HCT116 (cell line): Measurements from ENCODE around the gene MPI. TPM values are rescaled to one million over a fixed set of nuclear protein-coding genes. Genes with fewer than 3 reads are reported as not detected.
A peak's percentile ranks its signal among the peaks of the same experiment; 100 is the strongest.

Source experiments
- ATAC-seq: fragments of 200-7000 bp; cut with Tn5 transposase; 2 replicates; pipeline ENCODE4 v1.9.1; 2020; ENCODE audit warnings: mild to moderate bottlenecking, moderate library complexity
- BruUV-seq: library from RNA; stranded (reverse); fragments of 400-500 nt; replicated peaks from 2 replicates; lab custom pipeline; 2021; lab: Mats Ljungman, UMichigan
- CTCF ChIA-PET: fragments of 300-600 bp; sonication (Branson Sonifier 250); formaldehyde crosslinking; loops from one replicate; lab custom pipeline; 2021; ENCODE audit warnings: antibody characterized with exemption; lab: Charles Lee
- POLR2A ChIA-PET: fragments of 300-600, 350-600 bp; sonication (Branson Sonifier 250); formaldehyde crosslinking; loops from one replicate; lab custom pipeline; 2021; ENCODE audit warnings: antibody characterized with exemption; lab: Charles Lee
- RAD21 ChIA-PET, 2 experiments: fragments of 300-600 bp; sonication (Branson Sonifier 250); formaldehyde crosslinking; loops; one replicate each; lab custom pipeline; 2023; ENCODE audit warnings: low total read pairs in 2 of 2; ENCODE audit not compliant: uncharacterized antibody in 2 of 2, unreplicated experiment in 2 of 2, low non-redundant PET in 1 of 2; lab: Charles Lee
- DNase-seq: peaks from one replicate; pipeline ENCODE4 v3.0.0-alpha.2; 2010; ENCODE audit warnings: low read depth, low spot score
- H2AFZ ChIP-seq: fragments of 200-600 bp; shearing (Covaris generic), sonication (generic); 2 replicates; pipeline ENCODE4 v1.6.1; 2017; ENCODE audit warnings: low read depth, mixed run types, mixed read lengths, antibody characterized with exemption, low read length; ENCODE audit not compliant: poor library complexity, severe bottlenecking
- H3K27ac ChIP-seq: 2 replicates; pipeline ENCODE4 v1.5.1; 2012; ENCODE audit warnings: low read depth, low read length
- H3K27me3 ChIP-seq: fragments of 200-600 bp; sonication (generic); 2 replicates; pipeline ENCODE4 v1.6.1; 2016; ENCODE audit warnings: mixed run types, low read length, mixed read lengths; ENCODE audit not compliant: insufficient read depth
- H3K36me3 ChIP-seq, 2 experiments: fragments of 200-500 bp in 1 of 2; fragments of 200-600 bp in 1 of 2; sonication (Bioruptor generic) in 1 of 2; sonication (generic) in 1 of 2; 2 replicates each; pipeline versions ENCODE4 v1.5.1 to v1.6.1; 2014 to 2016; ENCODE audit warnings: low read length in 2 of 2, inconsistent platforms in 1 of 2, mixed read lengths in 1 of 2, mixed run types in 1 of 2; ENCODE audit not compliant: insufficient read depth in 2 of 2, control insufficient read depth in 1 of 2
- H3K4me1 ChIP-seq, 2 experiments: fragments of 200-600 bp in 1 of 2; sonication (generic) in 1 of 2; 2 replicates each; pipeline versions ENCODE4 v1.5.1 to v1.6.1; 2012 to 2017; ENCODE audit warnings: low read length in 2 of 2, inconsistent platforms in 1 of 2, mild to moderate bottlenecking in 1 of 2, mixed read lengths in 1 of 2, mixed run types in 1 of 2, moderate library complexity in 1 of 2; ENCODE audit not compliant: insufficient read depth in 2 of 2, control insufficient read depth in 1 of 2
- H3K4me2 ChIP-seq: fragments of 200-600 bp; sonication (generic); 2 replicates; pipeline ENCODE4 v1.6.1; 2017; ENCODE audit warnings: mixed run types, low read length, mixed read lengths
- H3K4me3 ChIP-seq, 2 experiments: fragments of 200-600 bp in 1 of 2; sonication (generic) in 1 of 2; replicated peaks in 1 of 2; 2 replicates each; pipeline ENCODE4 v1.5.1; 2011 to 2016; ENCODE audit warnings: low read length in 2 of 2, control low read depth in 1 of 2, low read depth in 1 of 2, mild to moderate bottlenecking in 1 of 2, mixed read lengths in 1 of 2, mixed run types in 1 of 2
- H3K79me2 ChIP-seq: fragments of 200-600 bp; sonication (generic); 2 replicates; pipeline ENCODE4 v1.6.1; 2017; ENCODE audit warnings: mild to moderate bottlenecking, mixed run types, low read length, moderate library complexity, mixed read lengths; ENCODE audit not compliant: insufficient read depth
- H3K9ac ChIP-seq: fragments of 200-600 bp; sonication (generic); 2 replicates; pipeline ENCODE4 v1.6.1; 2016; ENCODE audit warnings: low read length, mixed read lengths
- H3K9me2 ChIP-seq: fragments of 200-600 bp; sonication (generic), shearing (Covaris generic); 2 replicates; pipeline ENCODE4 v1.6.1; 2017; ENCODE audit warnings: mixed run types, mild to moderate bottlenecking, moderate library complexity; ENCODE audit not compliant: insufficient read depth
- H3K9me3 ChIP-seq, 2 experiments: fragments of 200-500 bp in 1 of 2; fragments of 200-600 bp in 1 of 2; sonication (Bioruptor generic) in 1 of 2; sonication (generic) in 1 of 2; 2 replicates each; pipeline ENCODE4 v1.6.1; 2014 to 2017; ENCODE audit warnings: low read length in 2 of 2, mixed read lengths in 2 of 2, inconsistent platforms in 1 of 2, low read depth in 1 of 2, mild to moderate bottlenecking in 1 of 2, mixed run types in 1 of 2, moderate library complexity in 1 of 2; ENCODE audit not compliant: control insufficient read depth in 1 of 2, insufficient read depth in 1 of 2
- H4K20me1 ChIP-seq: fragments of 200-600 bp; sonication (generic), shearing (Covaris generic); 2 replicates; pipeline ENCODE4 v1.6.1; 2017; ENCODE audit warnings: mixed run types, mild to moderate bottlenecking, moderate library complexity; ENCODE audit not compliant: insufficient read depth
- ATF3 ChIP-seq: IDR thresholded peaks from 2 replicates; pipeline ENCODE4 v1.6.1; 2012
- CBX3 ChIP-seq: IDR thresholded peaks from 2 replicates; pipeline ENCODE4 v1.6.1; 2012; ENCODE audit warnings: low read depth
- CEBPB ChIP-seq: IDR thresholded peaks from 2 replicates; pipeline ENCODE4 v1.6.1; 2012; ENCODE audit warnings: low read depth
- CTCF ChIP-seq, 3 experiments: fragments of 200-600 bp in 1 of 3; sonication (generic) in 1 of 3; IDR thresholded peaks in 2 of 3; conservative IDR thresholded peaks in 1 of 3; 2 replicates each; pipeline ENCODE4 v1.5.1; 2012 to 2017; ENCODE audit warnings: low read depth in 2 of 3, low read length in 2 of 3, antibody characterized with exemption in 1 of 3, borderline replicate concordance in 1 of 3, control low read depth in 1 of 3, mild to moderate bottlenecking in 1 of 3, mixed read lengths in 1 of 3, mixed run types in 1 of 3, moderate library complexity in 1 of 3; ENCODE audit not compliant: insufficient read depth in 1 of 3
- EGR1 ChIP-seq: IDR thresholded peaks from 2 replicates; pipeline ENCODE4 v1.6.1; 2012; ENCODE audit warnings: low read depth
- ELF1 ChIP-seq: IDR thresholded peaks from 2 replicates; pipeline ENCODE4 v1.6.1; 2012; ENCODE audit warnings: low read depth, borderline replicate concordance
- EZH2phosphoT487 ChIP-seq: fragments of 200-600 bp; IDR thresholded peaks from 2 replicates; pipeline ENCODE4 v1.6.1; 2018; ENCODE audit warnings: antibody characterized with exemption, borderline replicate concordance
- FOSL1 ChIP-seq: IDR thresholded peaks from 2 replicates; pipeline ENCODE4 v1.6.1; 2012; ENCODE audit warnings: low read depth
- MAX ChIP-seq: IDR thresholded peaks from 2 replicates; pipeline ENCODE4 v1.6.1; 2012
- POLR2A ChIP-seq: IDR thresholded peaks from 2 replicates; pipeline ENCODE4 v1.7.0; 2011; ENCODE audit warnings: borderline replicate concordance; ENCODE audit not compliant: insufficient read depth, insufficient read length; ENCODE audit errors: extremely low read depth
- POLR2AphosphoS5 ChIP-seq: IDR thresholded peaks from 2 replicates; pipeline ENCODE4 v1.6.1; 2011; ENCODE audit warnings: mild to moderate bottlenecking, low read depth, low read length, moderate library complexity
- RAD21 ChIP-seq: IDR thresholded peaks from 2 replicates; pipeline ENCODE4 v1.6.1; 2012; ENCODE audit warnings: low read depth, mild to moderate bottlenecking
- SIN3A ChIP-seq: IDR thresholded peaks from 2 replicates; pipeline ENCODE4 v1.6.1; 2012; ENCODE audit warnings: low read depth
- SP1 ChIP-seq: IDR thresholded peaks from 2 replicates; pipeline ENCODE4 v1.6.1; 2012; ENCODE audit warnings: low read depth
- TCF7L2 ChIP-seq: IDR thresholded peaks from 2 replicates; pipeline ENCODE4 v1.7.0; 2011; ENCODE audit warnings: borderline replicate concordance, inconsistent platforms; ENCODE audit not compliant: insufficient read depth, insufficient read length; ENCODE audit errors: extremely low read depth
- ZFX ChIP-seq: fragments of 450-650 bp; IDR thresholded peaks from 2 replicates; pipeline ENCODE4 v1.6.1; 2017
- intact Hi-C: fragments of 100-400 bp; cut with micrococcal nuclease; formaldehyde crosslinking; loops from 2 replicates; pipeline ENCODE4 v1.10.0; 2022
- total RNA-seq: library from RNA; stranded (reverse); gene quantifications from one replicate; pipeline ENCODE4 v1.2.1, GENCODE V29; 2021; ENCODE audit not compliant: unreplicated experiment
- TF ChIP-seq, protein P1 (sequence below): IDR thresholded peaks from 2 replicates; pipeline ENCODE4 v1.6.1; 2012; ENCODE audit warnings: low read depth

Gene MPI
- total RNA-seq, 1 experiment from 2014 or later, result 49.7 TPM

DNA sequence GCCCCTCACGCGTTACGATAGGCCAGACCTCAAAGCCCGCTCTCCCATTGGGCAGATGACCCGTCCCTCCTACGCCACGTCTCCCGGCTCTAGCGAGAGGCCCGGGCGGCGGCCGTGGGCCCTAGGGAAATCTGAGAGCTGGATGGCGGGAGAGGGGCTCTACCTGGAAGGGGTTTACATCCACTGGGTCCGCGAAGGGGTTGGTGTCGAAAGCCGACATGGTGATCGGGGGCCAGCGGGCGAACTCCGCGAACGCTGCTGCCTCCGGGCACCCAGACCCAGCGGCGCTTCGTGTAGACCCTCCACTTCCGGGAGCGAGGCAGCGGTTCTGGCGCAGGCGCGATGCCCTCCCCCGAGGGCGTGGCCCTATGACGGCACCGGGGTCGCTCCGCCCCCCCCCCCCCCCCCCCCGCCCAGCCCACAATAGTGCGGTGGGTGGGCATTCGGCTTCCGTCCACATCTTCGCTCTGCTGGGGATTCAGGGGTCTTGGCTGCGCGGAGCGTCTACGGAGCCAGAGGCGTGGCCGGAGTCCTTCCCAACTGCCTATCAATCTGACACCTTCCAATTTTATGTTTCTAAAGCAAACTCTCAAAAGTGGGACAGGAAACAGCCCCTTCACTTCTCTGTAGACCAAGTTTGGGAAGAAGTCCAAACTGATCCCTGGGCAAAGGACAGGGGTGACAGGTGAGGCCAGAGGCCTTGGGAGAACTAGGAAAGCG is 16.6 kb upstream of the MPI start, which contains the start of gene SCAMP2 (continued):
- TF ChIP-seq, protein P1, sequence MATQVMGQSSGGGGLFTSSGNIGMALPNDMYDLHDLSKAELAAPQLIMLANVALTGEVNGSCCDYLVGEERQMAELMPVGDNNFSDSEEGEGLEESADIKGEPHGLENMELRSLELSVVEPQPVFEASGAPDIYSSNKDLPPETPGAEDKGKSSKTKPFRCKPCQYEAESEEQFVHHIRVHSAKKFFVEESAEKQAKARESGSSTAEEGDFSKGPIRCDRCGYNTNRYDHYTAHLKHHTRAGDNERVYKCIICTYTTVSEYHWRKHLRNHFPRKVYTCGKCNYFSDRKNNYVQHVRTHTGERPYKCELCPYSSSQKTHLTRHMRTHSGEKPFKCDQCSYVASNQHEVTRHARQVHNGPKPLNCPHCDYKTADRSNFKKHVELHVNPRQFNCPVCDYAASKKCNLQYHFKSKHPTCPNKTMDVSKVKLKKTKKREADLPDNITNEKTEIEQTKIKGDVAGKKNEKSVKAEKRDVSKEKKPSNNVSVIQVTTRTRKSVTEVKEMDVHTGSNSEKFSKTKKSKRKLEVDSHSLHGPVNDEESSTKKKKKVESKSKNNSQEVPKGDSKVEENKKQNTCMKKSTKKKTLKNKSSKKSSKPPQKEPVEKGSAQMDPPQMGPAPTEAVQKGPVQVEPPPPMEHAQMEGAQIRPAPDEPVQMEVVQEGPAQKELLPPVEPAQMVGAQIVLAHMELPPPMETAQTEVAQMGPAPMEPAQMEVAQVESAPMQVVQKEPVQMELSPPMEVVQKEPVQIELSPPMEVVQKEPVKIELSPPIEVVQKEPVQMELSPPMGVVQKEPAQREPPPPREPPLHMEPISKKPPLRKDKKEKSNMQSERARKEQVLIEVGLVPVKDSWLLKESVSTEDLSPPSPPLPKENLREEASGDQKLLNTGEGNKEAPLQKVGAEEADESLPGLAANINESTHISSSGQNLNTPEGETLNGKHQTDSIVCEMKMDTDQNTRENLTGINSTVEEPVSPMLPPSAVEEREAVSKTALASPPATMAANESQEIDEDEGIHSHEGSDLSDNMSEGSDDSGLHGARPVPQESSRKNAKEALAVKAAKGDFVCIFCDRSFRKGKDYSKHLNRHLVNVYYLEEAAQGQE, result no peak

DNA sequence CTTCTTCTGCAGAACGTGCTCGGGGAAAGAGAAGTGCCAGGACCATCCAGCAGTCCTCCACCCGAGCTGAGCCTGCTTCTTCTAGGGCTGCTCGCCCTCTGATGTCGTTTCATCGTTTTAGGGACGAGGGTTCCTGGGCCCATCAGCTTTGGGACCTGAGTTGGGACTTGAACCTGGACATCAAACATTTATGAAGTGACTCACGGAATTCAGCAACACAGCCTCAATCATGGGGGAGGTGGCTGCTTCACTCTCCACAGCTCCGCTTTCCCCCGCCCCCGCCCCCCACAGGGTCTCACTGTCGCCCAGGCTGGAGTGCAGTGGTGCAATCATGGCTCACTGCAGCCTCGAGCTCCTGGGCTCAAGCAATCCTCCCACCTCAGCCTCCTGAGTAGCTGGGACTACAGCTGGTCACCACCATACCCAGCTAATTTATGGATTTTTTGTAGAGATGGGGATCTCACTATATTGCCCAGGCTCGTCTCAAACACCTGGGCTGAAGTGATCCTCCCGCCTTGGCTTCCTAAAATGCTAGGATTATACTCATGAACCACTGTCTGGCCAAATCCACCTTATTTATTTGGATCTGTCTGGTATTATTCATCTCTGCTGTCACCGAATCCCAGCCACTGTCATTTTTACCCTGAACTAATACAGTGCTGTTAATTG is 16.0 kb upstream of the MPI start:
- H3K9me2 ChIP-seq, result no peaks in the 10 kb centered on the region
- peak overlapping the region; percentile 84 to 89 for H3K4me3 ChIP-seq
- RAD21 ChIA-PET, result no interaction called here
- peak overlapping the region; percentile 98 for H3K4me2 ChIP-seq
- peak overlapping the region; percentile 71 for H2AFZ ChIP-seq
- peaks cover 39% of the 10 kb centered on the region for H3K79me2 ChIP-seq
- peak overlapping the region; percentile 83 for H3K9ac ChIP-seq
- peaks cover 0 to 23% of the 10 kb centered on the region in 2 experiments; a peak in 2 of 4 replicates for H3K4me1 ChIP-seq
- H3K27ac ChIP-seq, result peak overlapping the region; percentile 12; the same call in 1 of the 2 replicates
- POLR2A ChIA-PET, result no interaction called here
- ATAC-seq, result peak; percentile 27
- TF ChIP-seq ATF3 (no peak), CBX3 (no peak), SIN3A (no peak), SP1 (no peak), CTCF (IDR thresholded peaks at IDR 0.05 in 2 of 3, conservative IDR thresholded peaks at IDR 0.05 in 1 of 3; ENCODE audit: borderline replicate concordance in 1 of 3, insufficient read depth in 1 of 3, low read depth in 2 of 3, low read length in 2 of 3) (no peak), EZH2phosphoT487 (no peak), POLR2AphosphoS5 (no peak), RAD21 (no peak), ZFX (no peak), MAX (no peak; the same call in 1 of the 2 replicates), EGR1 (no peak), CEBPB (no peak), TCF7L2 (no peak), FOSL1 (no peak), ELF1 (no peak), POLR2A (no peak)
- TF ChIP-seq, all 23 proteins: peak for 0
- no peak for DNase-seq
- CTCF ChIA-PET, result no interaction called here
- no peaks in the 10 kb centered on the region for H3K27me3 ChIP-seq
- H3K9me3 ChIP-seq, result no peaks in the 10 kb centered on the region
- intact Hi-C loops, result loop anchor here (2.0 kb wide), 1 partner anchor 31 kb away; the partner anchor contains the start of gene ULK3
- no peaks in the 10 kb centered on the region for H3K36me3 ChIP-seq
- no peaks in the 10 kb centered on the region for H4K20me1 ChIP-seq
- no TSS peak for BruUV-seq
